Hematopoietic multipotent progenitor cell treated with erythropoietin and hydrocortisone succinate and interleukin-3 and kit ligand, for 15 days (in vitro differentiated cells): ENCODE measurements around the gene LDHAL6B.

Experiments
- DNase-seq: peaks from one replicate; pipeline ENCODE4 v3.0.0-alpha.2; 2015; ENCODE audit warnings: low spot score

The LDHAL6B gene

DNA sequence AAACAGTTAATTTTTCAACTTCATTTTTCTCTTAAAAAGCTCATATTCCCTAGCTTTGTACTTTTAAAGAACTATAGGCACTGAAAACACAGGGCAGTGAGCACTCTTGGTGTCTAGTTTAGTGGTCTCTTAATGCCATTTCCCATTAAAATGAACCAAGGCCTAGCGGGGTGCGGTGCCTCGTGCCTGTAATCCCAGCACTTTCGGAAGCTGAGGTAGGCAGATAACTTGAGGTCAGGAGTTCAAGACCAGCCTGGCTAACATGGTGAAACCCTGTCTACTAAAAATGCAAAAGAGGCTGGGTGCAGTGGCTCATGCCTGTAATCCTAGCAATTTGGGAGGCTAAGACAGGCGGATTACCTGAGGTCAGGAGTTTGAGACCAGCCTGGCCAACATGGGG lies 45.5 kb downstream of the LDHAL6B start:
- DNase-seq: no peak

DNA sequence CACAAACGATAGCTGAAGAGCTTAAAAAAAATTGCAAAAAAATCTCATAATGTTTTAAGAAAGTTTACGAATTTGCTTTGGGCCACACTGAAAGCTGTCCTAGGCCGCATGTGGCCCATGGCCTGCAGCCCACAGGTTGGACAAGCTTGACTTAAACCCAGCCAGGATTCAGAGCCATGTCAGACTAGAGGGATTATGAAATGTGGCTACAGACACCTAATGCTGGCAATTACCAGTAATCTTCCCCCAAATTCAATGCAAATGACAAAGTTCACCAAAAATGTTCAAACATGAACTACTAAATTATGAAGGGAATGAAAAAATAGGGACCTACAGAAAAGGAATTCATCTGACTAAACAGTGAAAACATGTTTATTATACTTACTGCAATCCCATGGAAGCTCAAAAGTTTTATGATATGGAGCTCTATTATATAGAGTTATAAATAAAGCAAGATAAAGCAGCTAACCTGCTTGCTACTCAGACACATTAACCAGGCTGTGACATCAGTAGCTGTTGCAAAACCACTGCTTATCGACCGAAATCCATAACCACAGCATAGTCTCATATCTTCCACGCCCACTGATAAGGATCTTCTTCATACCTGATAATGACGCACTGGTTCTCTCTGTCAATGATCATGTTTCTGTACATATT lies 49.2 kb downstream of the LDHAL6B start:
- no peak for DNase-seq

DNA sequence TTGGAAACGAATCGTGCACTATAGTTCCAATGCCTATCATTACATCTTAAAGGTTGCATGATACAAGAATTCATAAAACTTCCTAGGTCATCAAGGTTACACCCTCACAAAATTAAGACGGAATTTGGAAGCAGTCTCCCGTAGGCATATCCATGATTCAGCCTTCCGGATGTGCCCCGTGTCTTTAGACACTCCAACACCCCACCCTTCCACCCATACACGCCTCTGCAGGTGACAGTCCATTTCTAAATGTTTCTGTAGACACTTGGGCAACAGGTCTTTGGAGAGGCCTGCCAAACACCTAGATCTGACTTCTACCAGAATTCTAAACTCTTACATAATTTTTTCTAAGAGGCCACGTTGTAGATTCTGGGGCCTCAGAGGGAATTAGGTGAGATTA lies 49.8 kb downstream of the LDHAL6B start:
- DNase-seq: no peak

DNA sequence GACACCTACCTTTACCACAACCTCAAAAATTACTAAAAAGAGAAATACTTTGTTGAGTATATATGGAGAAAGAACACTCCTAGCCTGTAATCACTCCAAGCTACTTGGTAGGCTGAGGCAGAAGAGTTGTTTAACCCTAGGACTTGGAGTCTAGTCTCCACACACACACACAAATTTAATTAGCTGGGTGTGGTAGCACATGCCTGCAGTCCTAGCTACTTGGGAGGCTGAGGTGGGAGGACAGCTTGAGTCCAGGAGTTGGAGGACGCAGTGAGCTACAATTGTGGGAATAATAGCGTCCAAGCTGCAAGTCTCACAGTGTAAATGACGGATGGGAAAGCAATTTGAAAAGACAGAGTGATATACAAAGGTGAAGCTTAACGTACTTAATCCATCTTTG lies 50.5 kb downstream of the LDHAL6B start:
- no peak for DNase-seq
